GM19438 (cell line): ENCODE results near the gene KRTAP1-1.
"Not testable (repeated sequence)": the region's sequence is repeated elsewhere in the genome, so short reads cannot be mapped to it uniquely, and the experiment has no call there.

ENCODE experiments used
- ATAC-seq: cut with Tn5 transposase; IDR thresholded peaks from one replicate; pipeline ENCODE4 v1.9.1; 2021; ENCODE audit warnings: low read depth; ENCODE audit not compliant: unreplicated experiment

The KRTAP1-1 gene

DNA sequence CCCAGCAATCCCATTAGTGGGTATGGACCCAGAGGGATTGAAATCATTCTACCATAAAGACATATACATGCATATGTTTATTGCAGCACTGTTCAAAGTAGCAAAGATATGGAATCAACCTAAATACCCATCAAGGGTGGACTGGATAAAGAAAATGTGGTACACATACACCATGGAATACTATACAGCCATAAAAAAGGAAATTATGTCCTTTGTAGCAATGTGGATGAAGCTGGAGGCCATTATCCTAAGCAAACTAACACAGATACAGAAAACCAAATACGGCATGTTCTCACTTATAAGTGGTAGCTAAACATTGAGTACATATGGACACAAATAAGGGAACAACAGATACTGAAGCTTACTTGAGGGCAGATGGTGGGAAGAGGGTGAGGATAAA, 16.3 kb upstream of the KRTAP1-1 start:
- no peak for ATAC-seq

DNA sequence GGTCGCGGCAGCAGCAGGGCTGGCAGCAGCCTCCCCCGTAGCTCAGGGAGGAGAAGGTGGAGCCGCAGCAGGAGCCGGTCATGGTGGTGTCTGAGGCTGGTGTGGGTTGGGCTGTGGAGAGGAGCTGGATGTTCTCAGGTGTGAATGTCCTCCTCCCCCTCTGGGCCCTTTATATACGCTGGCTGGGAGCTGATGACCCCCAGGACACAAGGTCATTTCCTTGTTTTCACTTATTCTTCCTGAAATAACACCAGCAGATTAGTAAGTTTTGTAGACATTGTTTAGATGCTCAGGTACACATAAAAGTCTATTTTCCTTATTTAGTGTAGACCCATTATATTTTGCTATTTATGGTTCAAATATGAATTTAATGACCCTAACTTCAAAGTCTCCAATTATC, 13.9 kb upstream of the KRTAP1-1 start, which contains the start of gene KRTAP2-2:
TSS of gene KRTAP2-2 (minus strand) at position 101 of the 400 bp plus-strand sequence. CDS start at position 82, 19 bp downstream.
- not testable (repeated sequence) for ATAC-seq

GRCh38 chr17:41054556-41054955, 13.3 kb upstream of the KRTAP1-1 start:
- ATAC-seq = not testable (repeated sequence)

- ATAC-seq = no peak
Measured at GRCh38 chr17:41054025-41054424, 12.8 kb upstream of the KRTAP1-1 start.

GRCh38 chr17:41052566-41052965, 11.3 kb upstream of the KRTAP1-1 start:
- ATAC-seq = no peak

DNA sequence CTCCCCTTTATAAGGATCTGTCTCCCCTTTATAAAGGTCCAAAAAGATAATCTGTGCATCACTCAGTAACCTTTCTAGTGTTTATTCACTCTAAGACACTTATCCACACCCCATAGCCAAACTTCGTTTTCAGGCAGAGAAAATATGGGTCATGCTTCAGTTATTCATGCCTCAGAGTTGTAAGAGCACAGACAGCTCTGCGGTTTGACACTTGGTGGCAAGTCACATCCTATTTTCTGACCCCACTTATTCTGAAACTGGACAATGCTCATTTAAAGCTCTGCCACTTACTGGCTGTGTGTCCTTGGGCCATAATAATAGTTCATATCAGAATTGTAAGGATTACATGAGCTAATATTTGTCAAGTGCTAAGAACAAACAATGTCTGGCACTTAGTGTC, 7.9 kb upstream of the KRTAP1-1 start:
- ATAC-seq = no peak

- ATAC-seq = no peak
Measured at GRCh38 chr17:41048441-41048840, 7.2 kb upstream of the KRTAP1-1 start.

DNA sequence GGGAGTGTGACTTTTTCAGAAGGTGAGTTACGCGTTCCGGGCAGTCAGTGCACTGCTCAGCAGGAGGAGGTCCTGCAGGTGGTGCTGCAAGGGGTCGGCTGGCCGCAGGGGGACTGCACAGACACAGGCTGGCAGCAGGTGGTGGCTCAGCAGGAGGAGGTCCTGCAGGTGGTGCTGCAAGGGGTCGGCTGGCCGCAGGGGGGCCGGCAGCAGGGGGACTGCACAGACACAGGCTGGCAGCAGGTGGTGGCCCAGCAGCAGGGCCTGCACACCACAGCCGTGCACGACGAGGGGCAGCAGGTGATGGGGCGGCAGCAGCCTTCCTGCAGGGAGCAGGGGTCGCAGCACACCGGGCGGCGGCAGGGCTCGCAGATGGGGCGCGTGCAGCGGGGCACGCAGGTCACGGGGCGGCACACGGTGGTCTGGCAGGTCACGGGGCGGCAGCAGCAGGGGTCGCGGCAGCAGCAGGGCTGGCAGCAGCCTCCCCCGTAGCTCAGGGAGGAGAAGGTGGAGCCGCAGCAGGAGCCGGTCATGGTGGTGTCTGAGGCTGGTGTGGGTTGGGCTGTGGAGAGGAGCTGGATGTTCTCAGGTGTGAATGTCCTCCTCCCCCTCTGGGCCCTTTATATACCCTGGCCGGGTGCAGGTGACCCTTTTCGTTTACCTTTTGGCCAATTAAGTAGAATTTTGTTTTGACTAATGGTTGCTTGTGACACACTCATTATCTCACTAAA, 5.7 kb upstream of the KRTAP1-1 start, which contains the start of gene KRTAP2-1:
TSS of gene KRTAP2-1 (minus strand) at position 582 of the 731 bp plus-strand sequence. CDS start at position 533, 49 bp downstream.
- not testable (repeated sequence) for ATAC-seq

DNA sequence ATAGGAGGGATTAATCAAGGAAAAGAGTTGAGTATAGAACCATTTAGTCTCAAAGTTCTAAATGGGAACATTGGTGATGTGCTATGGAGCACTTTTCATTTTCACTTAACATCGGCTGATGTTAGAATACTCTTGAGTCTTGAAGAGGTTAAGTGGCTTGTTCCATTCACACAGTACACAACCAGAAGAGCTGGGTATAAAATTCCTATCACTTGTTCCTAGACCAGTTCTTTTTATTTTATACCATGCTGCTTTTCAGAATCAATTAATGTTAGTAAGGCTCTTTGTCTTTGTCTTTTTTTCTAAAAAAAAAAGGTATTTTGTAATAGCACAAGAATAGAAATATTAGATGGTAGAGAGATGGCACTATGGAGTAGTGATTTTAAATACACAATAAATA, 1.7 kb upstream of the KRTAP1-1 start:
- no peak for ATAC-seq

- ATAC-seq = no peak
Measured at GRCh38 chr17:41037853-41038350, 3.3 kb downstream of the KRTAP1-1 start.

DNA sequence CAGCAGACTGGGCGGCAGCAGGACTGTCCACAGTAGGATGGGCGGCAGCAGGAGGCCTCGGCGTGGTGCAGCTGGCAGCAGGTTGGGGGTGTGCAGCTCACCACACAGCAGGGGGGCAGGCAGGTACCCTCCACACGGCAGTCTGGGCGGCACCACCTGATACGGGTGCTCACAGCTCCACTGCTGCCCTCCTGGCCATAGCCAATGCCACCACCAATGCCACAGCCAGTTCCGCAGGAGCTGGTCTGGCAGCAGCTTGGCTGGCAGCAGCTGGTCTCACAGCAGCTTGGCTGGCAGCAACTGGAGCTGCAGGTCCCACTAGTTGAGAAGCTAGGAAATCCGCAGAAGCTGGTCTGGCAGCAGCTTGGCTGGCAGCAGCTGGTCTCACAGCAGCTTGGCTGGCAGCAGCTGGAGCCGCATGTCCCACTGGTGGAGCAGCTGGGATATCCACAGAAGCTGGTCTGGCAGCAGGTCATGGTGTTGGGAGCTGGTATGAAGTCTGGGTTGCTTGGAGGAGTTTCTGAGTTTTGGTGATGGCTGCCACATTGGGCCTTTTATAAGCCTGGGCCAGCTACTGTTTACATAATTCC, 6.8 kb downstream of the KRTAP1-1 start, which contains the start of gene KRTAP1-3:
TSS of gene KRTAP1-3 (minus strand) at position 529 of the 590 bp plus-strand sequence. CDS start at position 476, 53 bp downstream.
- not testable (repeated sequence) for ATAC-seq

- ATAC-seq = no peak
Measured at GRCh38 chr17:41029633-41030245, 11.5 kb downstream of the KRTAP1-1 start, which contains the start of gene KRTAP1-4. Gene KRTAP1-4 (minus strand): TSS chr17:41030195. CDS start chr17:41030078, 117 bp downstream.

GRCh38 chr17:41026715-41027471, 14.4 kb downstream of the KRTAP1-1 start, which contains the start of gene KRTAP1-5:
Gene KRTAP1-5 (minus strand): TSS chr17:41027208. CDS start chr17:41027155, 53 bp downstream.
- no peak for ATAC-seq

- ATAC-seq = no peak
Measured at GRCh38 chr17:41024697-41025096, 16.6 kb downstream of the KRTAP1-1 start.

DNA sequence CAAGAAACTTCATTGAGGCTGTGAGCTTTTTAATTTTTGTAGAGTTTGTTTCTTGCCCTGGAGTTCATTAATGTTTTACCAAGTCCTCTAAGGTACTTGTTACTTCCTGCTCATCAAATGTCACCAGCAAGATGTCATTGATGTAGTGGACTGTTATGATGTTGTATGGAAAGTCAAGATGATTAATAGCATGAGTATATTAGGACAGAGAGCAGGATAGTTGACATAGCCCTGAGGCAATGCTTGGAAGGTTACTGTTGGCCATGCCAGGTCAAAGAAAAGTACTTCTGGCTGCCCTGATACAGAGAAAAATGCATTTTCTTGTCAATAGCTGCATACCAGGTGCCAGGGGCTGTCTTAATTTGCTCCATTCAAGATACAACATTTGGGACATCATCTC, 20.9 kb downstream of the KRTAP1-1 start:
- ATAC-seq = no peak

DNA sequence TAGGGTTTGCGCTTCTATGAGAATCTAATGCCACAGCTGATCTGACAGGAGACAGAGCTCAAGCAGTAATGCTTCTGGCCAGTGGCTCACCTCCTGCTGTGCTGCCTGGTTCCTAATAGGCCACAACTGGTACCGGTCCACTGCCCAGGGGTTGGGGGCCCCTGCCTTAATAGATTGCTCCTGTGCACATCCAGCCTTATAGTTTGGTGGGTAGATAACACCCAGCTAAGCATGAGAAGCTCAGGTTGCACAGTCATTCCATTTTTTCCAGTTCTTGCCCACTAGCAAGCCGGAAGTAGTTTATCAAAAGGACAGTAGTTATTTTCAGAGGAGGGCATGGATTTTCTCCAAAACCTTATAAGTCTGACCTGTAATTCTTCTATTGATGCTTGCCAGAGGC, 21.8 kb downstream of the KRTAP1-1 start:
- no peak for ATAC-seq

DNA sequence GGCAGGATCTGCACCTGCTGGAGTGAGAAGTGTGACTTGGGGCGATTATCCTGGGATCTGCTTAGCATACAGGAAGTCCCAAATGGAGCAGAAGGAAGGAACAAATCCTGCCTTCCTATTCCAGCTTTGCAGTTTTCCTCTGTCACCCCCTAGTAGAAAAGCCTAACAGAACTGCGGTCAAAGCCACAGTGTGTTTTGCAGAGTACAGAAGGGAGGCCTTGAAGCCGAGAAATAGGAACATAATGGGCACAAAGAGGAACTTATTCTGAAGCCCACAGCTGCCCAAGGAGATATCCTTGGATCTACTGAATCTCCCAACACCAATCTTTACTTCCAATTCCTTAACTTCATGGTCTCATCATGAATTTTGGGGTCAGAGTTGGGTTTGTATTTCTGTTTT, 22.7 kb downstream of the KRTAP1-1 start:
- ATAC-seq = no peak

DNA sequence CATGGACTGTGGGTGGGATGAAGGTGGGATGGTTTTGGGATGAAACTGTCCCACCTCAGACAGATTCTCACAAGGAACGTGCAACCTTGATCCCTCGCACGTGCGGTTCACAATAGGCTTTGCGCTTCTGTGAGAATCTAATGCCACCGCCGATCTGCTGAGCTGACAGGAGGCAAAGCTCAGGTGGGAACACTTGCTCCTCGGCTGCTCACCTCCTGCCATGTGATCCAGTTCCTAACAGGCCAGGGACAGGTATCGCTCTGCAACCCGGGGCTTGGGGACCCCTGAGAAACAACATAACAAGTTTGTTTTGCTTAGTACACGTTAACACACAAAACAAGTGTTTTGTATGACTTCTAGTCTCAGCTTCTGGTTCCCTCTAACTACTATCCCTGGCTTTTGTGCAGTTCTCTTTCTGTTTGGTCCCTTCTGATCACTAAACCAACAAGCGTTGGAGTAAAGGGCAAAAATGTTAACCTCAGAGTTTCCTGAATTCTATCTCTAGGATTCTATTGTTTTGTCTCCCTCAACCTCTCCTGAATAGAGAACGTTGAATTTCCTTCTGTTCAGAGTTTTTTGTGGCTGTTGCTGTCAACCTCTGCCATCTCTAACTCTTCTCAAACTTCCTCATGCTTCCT, 24.6 kb downstream of the KRTAP1-1 start:
- no peak for ATAC-seq

DNA sequence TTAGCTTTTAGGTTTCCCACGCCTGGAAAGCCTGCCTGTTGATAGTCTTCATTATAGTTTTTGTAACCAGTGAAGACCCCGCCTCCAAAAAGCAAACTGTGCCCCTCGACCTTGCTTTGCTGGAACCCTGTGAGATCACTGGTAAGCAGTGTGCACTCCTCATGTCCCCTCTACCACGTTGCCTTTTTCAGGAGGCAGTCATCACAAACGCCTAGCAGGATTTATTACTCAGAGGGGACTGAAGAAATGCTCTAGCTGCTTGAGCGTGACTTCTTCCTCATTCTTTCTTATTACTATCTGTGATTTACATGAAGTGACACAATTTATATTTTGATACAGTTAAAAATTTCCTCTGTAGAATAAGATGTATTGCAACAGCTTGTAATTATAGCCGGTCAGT, 25.8 kb downstream of the KRTAP1-1 start:
- no peak for ATAC-seq

- ATAC-seq = no peak
Measured at GRCh38 chr17:41013606-41014005, 27.6 kb downstream of the KRTAP1-1 start.
